Gastroesophageal sphincter (tissue), 4 donors: ENCODE data around the gene TMEM245. TPM values are rescaled to one million over a fixed set of nuclear protein-coding genes. Genes with fewer than 3 reads are reported as not detected.

ENCODE experiments used
- ATAC-seq: fragments of 150-250 bp; one replicate; pipeline ENCODE4 v1.9.1; 2016; ENCODE audit warnings: mild to moderate bottlenecking, moderate library complexity
- H3K27ac ChIP-seq, 4 donors: fragments of 200-600 bp; sonication (generic) in 3 of 4; 1 replicate in 3 of 4; 2 replicates in 1 of 4; pipeline ENCODE4 v1.5.1; 2016 to 2019
- H3K27me3 ChIP-seq: fragments of 200-600 bp; sonication (generic); one replicate; pipeline ENCODE4 v1.5.1; 2019
- H3K36me3 ChIP-seq, 2 donors: fragments of 200-600 bp; sonication (generic); one replicate each; pipeline ENCODE4 v1.5.1; 2019; ENCODE audit warnings: control low read depth in 1 of 2
- H3K4me1 ChIP-seq, 3 donors: fragments of 200-600 bp; sonication (generic); 1 replicate in 2 of 3; 2 replicates in 1 of 3; pipeline ENCODE4 v1.5.1; 2016 to 2019; ENCODE audit warnings: control low read depth in 2 of 3
- H3K4me3 ChIP-seq, 2 donors: fragments of 200-600 bp; sonication (generic); one replicate each; pipeline ENCODE4 v1.5.1; 2019; ENCODE audit warnings: mild to moderate bottlenecking in 1 of 2, moderate library complexity in 1 of 2
- H3K9me3 ChIP-seq, 3 donors: fragments of 200-600 bp; sonication (generic); one replicate each; pipeline ENCODE4 v1.5.1; 2017 to 2019; ENCODE audit warnings: control low read depth in 2 of 3
- CTCF ChIP-seq, 4 experiments: fragments of 200-600 bp in 2 of 4; fragments of 450-650 bp in 2 of 4; sonication (generic) in 1 of 4; IDR thresholded peaks; one replicate each; pipeline ENCODE4 v1.5.1; 2017 to 2019; ENCODE audit warnings: antibody characterized with exemption in 4 of 4, mild to moderate bottlenecking in 2 of 4, moderate library complexity in 2 of 4
- EP300 ChIP-seq: sonication (generic); formaldehyde crosslinking; IDR thresholded peaks from one replicate; pipeline ENCODE4 v1.6.1; 2017; ENCODE audit warnings: antibody characterized with exemption, mild to moderate bottlenecking
- POLR2A ChIP-seq, 2 donors: fragments of 450-650 bp; IDR thresholded peaks; one replicate each; pipeline ENCODE4 v1.6.1; 2017; ENCODE audit warnings: antibody characterized with exemption in 2 of 2, mild to moderate bottlenecking in 2 of 2, moderate library complexity in 1 of 2
- POLR2AphosphoS5 ChIP-seq: sonication (generic); formaldehyde crosslinking; IDR thresholded peaks from one replicate; pipeline ENCODE4 v1.6.1; 2017; ENCODE audit warnings: antibody characterized with exemption
- WGBS, 2 donors: methylation state at CpG; one replicate each; pipeline ENCODE4 v1.1.5; 2018; ENCODE audit warnings: low coverage in 1 of 2; 5-methylcytosine and 5-hydroxymethylcytosine counted together
- total RNA-seq, 4 donors: library from RNA; depleted of rRNA; stranded (reverse); fragments of >200 nt; gene quantifications; one replicate each; pipeline ENCODE4 v1.1.0, GENCODE V29; 2016

TMEM245 gene
- total RNA-seq, 4 donors from 2014 or later, result 130 to 180 (median 142) TPM

DNA sequence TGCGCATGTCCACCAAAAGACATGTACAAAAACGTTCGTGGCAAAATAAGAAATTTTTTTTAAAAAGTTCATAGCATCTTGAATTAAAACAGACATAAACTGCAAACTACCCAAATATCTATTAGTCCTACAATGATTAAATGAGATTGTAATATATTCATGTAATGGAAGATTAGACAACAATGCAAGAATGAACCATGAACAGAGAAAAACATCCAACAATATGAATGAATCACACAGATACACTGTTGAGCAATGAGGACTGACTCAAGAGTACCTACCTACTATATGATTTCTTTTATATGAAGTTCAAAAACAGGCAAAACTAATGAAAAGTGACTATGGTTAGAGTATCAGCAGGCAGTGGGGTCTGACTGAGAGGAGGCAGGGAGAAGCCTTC, 88.5 kb downstream of the TMEM245 start:
- Histone ChIP-seq H3K9me3 (no peaks in the 10 kb centered on the region), H3K4me3 (no peak overlapping the region), H3K36me3 (peaks cover 0 to 39% of the 10 kb centered on the region in 2 donors), H3K27ac (no peak overlapping the region), H3K4me1 (peaks cover 6 to 32% (median 10%) of the 10 kb centered on the region in 3 donors), H3K27me3 (no peaks in the 10 kb centered on the region)
- 92 to 93% methylated on average over 3 of the region's 3 CpGs for WGBS, 2 donors
- TF ChIP-seq POLR2AphosphoS5, result no peak
- no peak for TF ChIP-seq CTCF (IDR thresholded peaks at IDR 0.05)
- no peak for ATAC-seq

DNA sequence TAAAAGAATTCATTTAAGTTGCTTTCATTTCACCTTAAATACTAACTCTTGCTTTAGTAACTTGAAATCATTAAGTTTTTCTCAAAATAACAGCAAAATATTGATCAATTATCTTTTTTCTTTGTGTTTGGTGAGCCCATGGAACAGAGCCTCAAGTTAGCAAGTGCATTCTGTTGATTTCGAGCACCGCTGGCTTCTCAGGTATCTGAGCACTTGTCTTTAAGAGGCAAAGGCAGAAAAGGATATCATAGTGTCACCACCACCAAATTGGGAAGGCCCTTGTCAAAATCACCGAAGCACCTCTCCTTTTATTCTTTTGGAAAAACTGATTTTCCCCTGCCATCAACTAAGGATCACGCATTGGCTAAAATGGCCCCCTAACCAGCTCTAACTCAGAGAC, 89.3 kb downstream of the TMEM245 start:
- ATAC-seq, result no peak
- H3K4me3 ChIP-seq, result no peak overlapping the region
- peaks cover 8 to 32% (median 8%) of the 10 kb centered on the region in 3 donors for H3K4me1 ChIP-seq
- no peak overlapping the region for H3K27ac ChIP-seq
- TF ChIP-seq POLR2A (IDR thresholded peaks at IDR 0.05) (no peak), POLR2AphosphoS5 (no peak), CTCF (IDR thresholded peaks at IDR 0.05) (no peak), EP300 (no peak)
- peaks cover 0 to 36% of the 10 kb centered on the region in 2 donors for H3K36me3 ChIP-seq
- WGBS, 2 donors, result 90 to 95% methylated on average over 3 to 4 of the region's 4 CpGs
- H3K9me3 ChIP-seq, result no peaks in the 10 kb centered on the region
- no peaks in the 10 kb centered on the region for H3K27me3 ChIP-seq

- Histone ChIP-seq H3K36me3 (peaks cover 0 to 22% of the 10 kb centered on the region in 2 donors), H3K4me3 (no peak overlapping the region), H3K4me1 (peaks cover 8 to 35% (median 8%) of the 10 kb centered on the region in 3 donors), H3K9me3 (no peaks in the 10 kb centered on the region), H3K27ac (no peak overlapping the region), H3K27me3 (no peaks in the 10 kb centered on the region)
- WGBS, 2 donors, result 91 to 93% methylated on average over 4 of the region's 4 CpGs
- ATAC-seq, result no peak
- TF ChIP-seq EP300, result no peak
- TF ChIP-seq POLR2A (IDR thresholded peaks at IDR 0.05), result no peak
- no peak for TF ChIP-seq CTCF (IDR thresholded peaks at IDR 0.05)
- TF ChIP-seq POLR2AphosphoS5, result no peak
Measured at GRCh38 chr9:109028457-109028856, 91.3 kb downstream of the TMEM245 start.

- peak overlapping the region in 3 of 4 donors; percentile 52 to 68 (median 59) for H3K27ac ChIP-seq
Measured at GRCh38 chr9:109027176-109027575, 92.6 kb downstream of the TMEM245 start.

DNA sequence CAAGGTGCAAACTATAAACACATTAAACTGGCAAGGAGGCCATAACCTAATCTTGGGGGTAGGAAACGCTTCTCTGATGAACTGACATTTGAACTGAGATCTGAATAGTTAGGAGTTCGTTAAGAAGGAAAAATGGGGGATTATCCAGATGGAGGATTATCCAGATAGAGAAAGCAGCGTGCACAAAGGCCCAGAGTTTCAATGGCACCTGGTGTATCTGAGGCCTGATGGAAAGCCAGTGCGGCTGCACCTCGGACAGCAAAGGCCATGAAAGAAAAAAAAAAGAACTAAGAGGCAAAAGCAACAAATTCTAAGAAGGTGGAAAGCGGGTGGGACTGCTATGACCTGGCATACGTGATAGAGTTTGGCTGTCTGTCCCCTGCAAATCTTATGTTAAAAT, 93.4 kb downstream of the TMEM245 start:
- Histone ChIP-seq H3K36me3 (peaks cover 0 to 4% of the 10 kb centered on the region in 2 donors), H3K4me3 (no peak overlapping the region), H3K9me3 (no peaks in the 10 kb centered on the region), H3K27me3 (no peaks in the 10 kb centered on the region), H3K4me1 (peaks cover 8 to 45% (median 8%) of the 10 kb centered on the region in 3 donors), H3K27ac (peak overlapping the region in 1 of 4 donors; percentile 68)
- no peak for ATAC-seq
- WGBS, 2 donors, result 86% methylated on average over 4 to 7 of the region's 7 CpGs
- TF ChIP-seq CTCF (IDR thresholded peaks at IDR 0.05), result no peak
- TF ChIP-seq POLR2AphosphoS5, result no peak
- TF ChIP-seq EP300, result no peak
- no peak for TF ChIP-seq POLR2A (IDR thresholded peaks at IDR 0.05)

More at GRCh38 chr9:109027176-109027575, 92.6 kb downstream of the TMEM245 start:
- peaks cover 0 to 9% of the 10 kb centered on the region in 2 donors for H3K36me3 ChIP-seq
- no peaks in the 10 kb centered on the region for H3K27me3 ChIP-seq
- peaks cover 8 to 45% (median 8%) of the 10 kb centered on the region in 3 donors for H3K4me1 ChIP-seq
- H3K9me3 ChIP-seq, result no peaks in the 10 kb centered on the region
- 0 to 16% methylated on average over 1 to 2 of the region's 2 CpGs for WGBS, 2 donors
- no peak overlapping the region for H3K4me3 ChIP-seq
- TF ChIP-seq POLR2A (IDR thresholded peaks at IDR 0.05) (no peak), EP300 (no peak), POLR2AphosphoS5 (peak; percentile 51)
- ATAC-seq, result peak; percentile 36
